Myocyte (in vitro differentiated cells): Measurements from ENCODE around the gene ARHGAP8. TPM values are rescaled to one million over a fixed set of nuclear protein-coding genes. Genes with fewer than 3 reads are reported as not detected.

Source experiments
- DNase-seq: peaks from one replicate; pipeline ENCODE4 v3.0.0-alpha.2; 2012; ENCODE audit warnings: low read depth
- polyA plus RNA-seq: library from polyadenylated mRNA; unstranded; fragments of >200 nt; gene quantifications from one replicate; pipeline ENCODE4 v1.2.1, GENCODE V29; 2012; ENCODE audit warnings: missing spikeins
- total RNA-seq: library from RNA; depleted of rRNA; stranded (reverse); fragments of >200 nt; gene quantifications from 2 replicates; pipeline ENCODE4 v1.2.3, GENCODE V29; 2014

ARHGAP8 gene
- total RNA-seq: 0.13 and 1.9 TPM in 2 replicates
- polyA plus RNA-seq: 2.8 TPM

GRCh38 chr22:44752285-44753188 is at the start of gene ARHGAP8:
TSS of gene ARHGAP8 (plus strand) at chr22:44752575. CDS start at chr22:44786528, 33,953 bp downstream.
- DNase-seq: no peak

GRCh38 chr22:44703255-44703870 is 49.0 kb upstream of the ARHGAP8 start:
- no peak for DNase-seq

GRCh38 chr22:44704159-44705021 is 48.0 kb upstream of the ARHGAP8 start:
- no peak for DNase-seq

GRCh38 chr22:44705022-44705297 is 47.4 kb upstream of the ARHGAP8 start:
- DNase-seq: no peak

- no peak for DNase-seq
These were observed 45.9 kb upstream of the ARHGAP8 start for GRCh38 chr22:44706488-44706887.

GRCh38 chr22:44707178-44707577 is 45.2 kb upstream of the ARHGAP8 start:
- DNase-seq: no peak

- DNase-seq: peak; percentile 32
These were observed 44.6 kb upstream of the ARHGAP8 start for GRCh38 chr22:44707752-44708151.

GRCh38 chr22:44709881-44710392 is 42.4 kb upstream of the ARHGAP8 start:
- no peak for DNase-seq

- DNase-seq: no peak
These were observed 41.7 kb upstream of the ARHGAP8 start for GRCh38 chr22:44710474-44711240.

- peak; percentile 22 for DNase-seq
These were observed 41.2 kb upstream of the ARHGAP8 start for GRCh38 chr22:44711241-44711560.

GRCh38 chr22:44711690-44712555 is 40.5 kb upstream of the ARHGAP8 start:
- peak; percentile 95 for DNase-seq

- DNase-seq: no peak
These were observed 39.4 kb upstream of the ARHGAP8 start for GRCh38 chr22:44712962-44713361.

- DNase-seq: peak; percentile 67
These were observed 37.5 kb upstream of the ARHGAP8 start for GRCh38 chr22:44714703-44715350.

GRCh38 chr22:44718418-44718817 is 34.0 kb upstream of the ARHGAP8 start:
- no peak for DNase-seq

GRCh38 chr22:44719586-44720368 is 32.6 kb upstream of the ARHGAP8 start:
- DNase-seq: no peak

GRCh38 chr22:44721213-44721612 is 31.2 kb upstream of the ARHGAP8 start:
- no peak for DNase-seq

- no peak for DNase-seq
These were observed 29.8 kb upstream of the ARHGAP8 start for GRCh38 chr22:44722611-44723010.

GRCh38 chr22:44723801-44724200 is 28.6 kb upstream of the ARHGAP8 start:
- peak; percentile 25 for DNase-seq

GRCh38 chr22:44724416-44724815 is 28.0 kb upstream of the ARHGAP8 start:
- no peak for DNase-seq
